Mesodermal cell (in vitro differentiated cells): ENCODE results near the gene RDX.
A peak's percentile ranks its signal among the peaks of the same experiment; 100 is the strongest.
"Not testable (repeated sequence)": the region's sequence is repeated elsewhere in the genome, so short reads cannot be mapped to it uniquely, and the experiment has no call there.

ENCODE experiments used
- H3K27ac ChIP-seq: 2 replicates; pipeline ENCODE4 v1.7.0; 2013; ENCODE audit warnings: mild to moderate bottlenecking, low read depth, low read length, moderate library complexity; ENCODE audit not compliant: severe bottlenecking
- H3K36me3 ChIP-seq: 2 replicates; pipeline ENCODE4 v1.7.1; 2013; ENCODE audit warnings: mild to moderate bottlenecking, low read length, moderate library complexity; ENCODE audit not compliant: control insufficient read depth, insufficient read depth
- H3K4me1 ChIP-seq: one replicate; pipeline ENCODE4 v1.7.1; 2013; ENCODE audit warnings: mild to moderate bottlenecking, low read length; ENCODE audit not compliant: insufficient read depth, control insufficient read depth, poor library complexity, severe bottlenecking
- H3K4me3 ChIP-seq: 2 replicates; pipeline ENCODE4 v1.7.0; 2013; ENCODE audit warnings: low read length, control low read depth, mild to moderate bottlenecking; ENCODE audit not compliant: insufficient read depth, poor library complexity, severe bottlenecking; ENCODE audit errors: extremely low read depth
- H3K9me3 ChIP-seq: 2 replicates; pipeline ENCODE4 v1.7.1; 2013; ENCODE audit warnings: mild to moderate bottlenecking, low read length, moderate library complexity; ENCODE audit not compliant: control insufficient read depth
- WGBS, 2 experiments: methylation state at CpG; one replicate each; pipeline ENCODE4 v1.1.5; 2013; ENCODE audit warnings: missing lambda C conversion rate in 2 of 2; ENCODE audit not compliant: insufficient coverage in 2 of 2; 5-methylcytosine and 5-hydroxymethylcytosine counted together

The RDX gene

GRCh38 chr11:110242188-110242587 lies 54.2 kb downstream of the RDX start:
- Histone ChIP-seq H3K36me3 (peaks cover 51% of the 10 kb centered on the region), H3K4me1 (no peaks in the 10 kb centered on the region), H3K4me3 (no peak overlapping the region), H3K9me3 (no peaks in the 10 kb centered on the region), H3K27ac (no peak overlapping the region)
- WGBS, 2 experiments: 77 to 100% methylated on average over 3 to 5 of the region's 7 CpGs

- Histone ChIP-seq H3K4me1 (no peaks in the 10 kb centered on the region), H3K27ac (no peak overlapping the region), H3K9me3 (no peaks in the 10 kb centered on the region), H3K4me3 (no peak overlapping the region), H3K36me3 (peaks cover 57% of the 10 kb centered on the region)
- WGBS, 2 experiments: no CpG with 5 or more reads among the region's 1 CpG
Measured at GRCh38 chr11:110235966-110236365, 60.4 kb downstream of the RDX start.

DNA sequence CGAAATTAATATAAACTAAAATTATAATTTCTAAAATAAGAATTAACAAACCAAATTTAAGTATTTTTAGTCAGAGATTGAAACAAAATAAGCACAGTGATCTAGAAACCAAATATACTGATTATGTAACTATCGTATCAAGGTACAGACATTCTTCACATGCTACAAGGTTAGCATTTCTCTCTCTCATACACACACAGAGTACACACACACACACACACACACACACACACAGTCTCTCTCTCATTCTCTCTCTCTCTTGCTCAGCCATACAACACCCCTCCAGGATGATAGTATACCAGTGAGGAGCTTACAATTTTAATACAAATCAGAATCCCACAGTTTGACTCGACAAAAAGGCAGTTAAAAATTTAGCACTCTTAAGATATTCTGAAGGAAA lies 66.0 kb downstream of the RDX start:
- Histone ChIP-seq H3K36me3 (peaks cover 53% of the 10 kb centered on the region), H3K27ac (no peak overlapping the region), H3K4me1 (no peaks in the 10 kb centered on the region), H3K9me3 (no peaks in the 10 kb centered on the region), H3K4me3 (no peak overlapping the region)
- WGBS, 2 experiments: no CpG with 5 or more reads among the region's 3 CpGs

DNA sequence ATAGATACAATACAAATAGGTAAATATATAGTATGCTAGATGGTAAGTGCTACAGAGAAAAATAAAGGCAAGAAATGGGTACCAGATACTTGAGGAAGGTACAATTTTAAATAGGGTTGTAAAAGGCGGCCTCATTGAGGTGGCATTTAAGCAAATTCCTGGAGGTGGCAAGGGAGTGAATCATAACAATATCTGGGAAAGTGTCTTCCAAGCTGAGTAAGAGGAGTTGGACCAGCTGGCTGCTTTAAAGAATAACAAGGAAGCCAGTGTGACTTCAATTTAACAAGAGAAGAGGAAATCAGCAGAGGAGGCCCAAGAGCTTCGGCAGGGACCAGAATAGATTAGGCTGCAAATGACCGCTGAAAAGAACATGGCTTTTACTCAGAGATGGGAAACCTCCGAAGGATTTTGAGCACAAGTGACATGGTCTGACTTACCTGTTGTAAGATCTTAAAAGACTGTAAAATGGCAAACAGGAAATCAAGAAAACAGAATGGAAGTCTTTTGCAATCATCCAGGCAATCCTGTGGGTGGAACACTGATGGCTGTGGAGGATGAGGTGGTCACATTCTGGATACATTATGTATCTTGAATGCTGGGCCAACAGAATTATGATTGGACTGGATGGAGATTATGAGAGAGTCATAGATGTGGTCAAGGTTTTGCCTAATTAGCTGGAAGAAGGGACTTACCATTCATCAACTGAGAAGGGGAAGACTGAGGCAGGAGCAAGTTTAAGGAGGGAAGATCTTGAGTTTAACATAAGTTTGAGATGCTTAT lies 77.2 kb downstream of the RDX start:
- Histone ChIP-seq H3K9me3 (peaks cover 5% of the 10 kb centered on the region), H3K4me1 (no peaks in the 10 kb centered on the region), H3K27ac (no peak overlapping the region), H3K36me3 (peaks cover 5% of the 10 kb centered on the region), H3K4me3 (no peak overlapping the region)
- 91 to 93% methylated on average over 4 of the region's 4 CpGs for WGBS, 2 experiments

- Histone ChIP-seq H3K36me3 (no peaks in the 10 kb centered on the region), H3K9me3 (peaks cover 5% of the 10 kb centered on the region), H3K4me3 (no peak overlapping the region), H3K27ac (no peak overlapping the region), H3K4me1 (no peaks in the 10 kb centered on the region)
- WGBS, 2 experiments: 93 to 100% methylated on average over 2 to 3 of the region's 3 CpGs
Measured at GRCh38 chr11:110217936-110218335, 78.5 kb downstream of the RDX start.

DNA sequence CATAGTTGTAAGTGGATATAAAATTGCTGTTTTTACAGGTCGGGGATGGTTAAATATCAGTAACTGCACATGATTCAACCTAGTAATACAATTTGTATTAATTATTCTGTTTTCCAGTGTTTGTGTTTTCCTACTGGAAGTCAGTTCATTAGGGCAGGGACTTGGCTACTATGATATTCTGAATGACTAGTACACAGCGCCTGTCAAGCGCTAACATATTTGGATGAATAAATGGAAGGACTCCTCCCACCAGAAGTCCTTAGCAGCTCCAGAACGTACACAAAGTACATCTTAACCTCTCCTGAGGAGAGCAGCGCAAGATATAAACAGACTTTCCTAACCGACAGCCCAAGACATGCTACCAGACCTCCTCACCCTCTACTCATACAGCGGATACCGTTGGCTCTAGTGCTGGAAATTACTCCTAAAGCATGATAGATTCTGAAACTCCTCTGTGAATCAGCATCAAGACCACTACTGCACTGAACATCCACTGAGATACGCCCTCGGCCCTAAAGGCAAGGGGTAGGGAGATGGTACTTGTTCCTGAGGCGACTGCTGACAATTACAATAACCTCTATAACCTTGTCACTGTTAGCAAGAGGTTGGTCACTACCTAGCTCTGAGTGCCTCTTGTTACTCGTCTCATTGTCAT lies 79.1 kb downstream of the RDX start:
- H3K36me3 ChIP-seq: no peaks in the 10 kb centered on the region
- H3K27ac ChIP-seq: no peak overlapping the region
- WGBS, 2 experiments: 87 to 89% methylated on average over 5 to 8 of the region's 12 CpGs
- H3K4me1 ChIP-seq: no peaks in the 10 kb centered on the region
- no peak overlapping the region for H3K4me3 ChIP-seq
- peaks cover 5% of the 10 kb centered on the region for H3K9me3 ChIP-seq

DNA sequence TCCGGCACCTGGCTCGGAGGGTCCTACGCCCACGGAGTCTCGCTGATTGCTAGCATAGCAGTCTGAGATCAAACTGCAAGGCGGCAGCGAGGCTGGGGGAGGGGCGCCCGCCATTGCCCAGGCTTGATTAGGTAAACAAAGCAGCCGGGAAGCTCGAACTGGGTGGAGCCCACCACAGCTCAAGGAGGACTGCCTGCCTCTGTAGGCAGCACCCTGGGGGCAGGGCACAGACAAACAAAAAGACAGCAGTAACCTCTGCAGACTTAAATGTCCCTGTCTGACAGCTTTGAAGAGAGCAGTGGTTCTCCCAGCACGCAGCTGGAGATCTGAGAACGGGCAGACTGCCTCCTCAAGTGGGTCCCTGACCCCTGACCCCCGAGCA lies 87.1 kb downstream of the RDX start:
- not testable (repeated sequence) for H3K9me3 ChIP-seq, H3K27ac ChIP-seq, H3K36me3 ChIP-seq, H3K4me1 ChIP-seq
- H3K4me3 ChIP-seq: peak overlapping the region; percentile 8
- no CpG with 5 or more reads among the region's 14 CpGs for WGBS, 2 experiments

GRCh38 chr11:110208678-110209312 lies 87.6 kb downstream of the RDX start:
- not testable (repeated sequence) for H3K36me3 ChIP-seq, H3K27ac ChIP-seq, H3K4me1 ChIP-seq, H3K9me3 ChIP-seq
- WGBS, 2 experiments: 56 to 82% methylated on average over 3 to 11 of the region's 29 CpGs
- peak overlapping the region; percentile 8 for H3K4me3 ChIP-seq

DNA sequence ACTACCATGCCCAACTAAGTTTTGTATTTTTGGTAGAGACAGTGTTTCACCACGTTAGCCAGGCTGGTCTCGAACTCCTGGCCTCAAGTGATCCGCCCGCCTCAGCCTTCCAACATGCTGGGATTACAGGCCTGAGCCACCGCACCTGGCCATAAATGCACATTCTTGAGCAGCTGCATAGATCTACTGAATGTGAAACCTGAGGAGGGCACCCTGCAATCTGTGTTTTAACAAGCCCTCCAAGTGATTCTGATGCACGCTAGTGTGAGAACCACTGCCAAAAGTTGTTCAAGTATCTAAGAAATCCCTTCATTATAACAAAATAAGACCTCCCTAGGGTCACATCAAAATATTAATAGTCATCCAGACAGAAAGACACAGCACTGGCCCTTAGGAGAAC lies 89.3 kb downstream of the RDX start:
- 92 to 98% methylated on average over 5 of the region's 6 CpGs for WGBS, 2 experiments
- H3K4me1 ChIP-seq: no peaks in the 10 kb centered on the region
- H3K36me3 ChIP-seq: no peaks in the 10 kb centered on the region
- no peak overlapping the region for H3K4me3 ChIP-seq
- no peaks in the 10 kb centered on the region for H3K9me3 ChIP-seq
- no peak overlapping the region for H3K27ac ChIP-seq

- Histone ChIP-seq H3K4me3 (no peak overlapping the region), H3K27ac (no peak overlapping the region), H3K36me3 (no peaks in the 10 kb centered on the region), H3K4me1 (no peaks in the 10 kb centered on the region), H3K9me3 (no peaks in the 10 kb centered on the region)
- 78 to 98% methylated on average over 7 of the region's 10 CpGs for WGBS, 2 experiments
Measured at GRCh38 chr11:110200836-110201235, 95.6 kb downstream of the RDX start.

DNA sequence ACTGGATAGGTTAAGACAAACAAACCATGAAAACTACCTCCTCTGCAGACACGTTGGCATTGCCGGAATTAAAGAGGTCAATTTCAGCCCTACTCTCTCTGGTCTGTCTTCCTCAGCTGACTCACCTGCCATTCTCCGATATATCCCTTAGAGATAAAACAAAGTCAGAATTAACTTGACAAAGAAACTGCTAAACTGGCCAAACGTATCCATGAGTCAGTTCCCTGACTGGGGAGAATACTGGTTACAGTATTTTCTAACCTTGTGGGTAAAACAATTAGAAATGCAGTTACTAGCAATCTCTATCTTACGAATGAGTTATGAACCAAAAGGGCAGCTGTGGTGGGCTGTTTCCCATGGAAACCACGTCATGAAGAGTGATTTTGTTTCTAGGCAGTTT lies 96.2 kb downstream of the RDX start:
- H3K27ac ChIP-seq: no peak overlapping the region
- 61 to 66% methylated on average over 3 to 4 of the region's 6 CpGs for WGBS, 2 experiments

More for the DNA sequence above, 96.2 kb downstream of the RDX start:
- H3K36me3 ChIP-seq: no peaks in the 10 kb centered on the region
- no peak overlapping the region for H3K4me3 ChIP-seq
- no peaks in the 10 kb centered on the region for H3K4me1 ChIP-seq
- H3K9me3 ChIP-seq: no peaks in the 10 kb centered on the region
